Mammary epithelial cell (primary cell): Measurements from ENCODE around the gene SPON1.
"Not testable (repeated sequence)": the region's sequence is repeated elsewhere in the genome, so short reads cannot be mapped to it uniquely, and the experiment has no call there.

Experiments
- CTCF ChIP-seq, 2 donors: IDR thresholded peaks in 1 of 2; conservative IDR thresholded peaks in 1 of 2; 2 replicates each; pipeline ENCODE4 v1.5.1; 2011 to 2012; ENCODE audit warnings: inconsistent platforms in 2 of 2, low read length in 2 of 2, mild to moderate bottlenecking in 2 of 2, control low read depth in 1 of 2, low read depth in 1 of 2; ENCODE audit not compliant: insufficient read depth in 1 of 2; ENCODE audit errors: extremely low read depth in 1 of 2
- EZH2 ChIP-seq: IDR thresholded peaks from 2 replicates; pipeline ENCODE4 v1.6.1; 2012; ENCODE audit warnings: low read length, inconsistent platforms, borderline replicate concordance

GRCh38 chr11:14090631-14091030 lies 128.1 kb downstream of the SPON1 start:
- TF ChIP-seq CTCF (conservative IDR thresholded peaks at IDR 0.05 in 1 of 2, IDR thresholded peaks at IDR 0.05 in 1 of 2; ENCODE audit: extremely low read depth in 1 of 2, insufficient read depth in 1 of 2, low read depth in 1 of 2, low read length in 2 of 2); EZH2: not testable (repeated sequence)
